Islet precursor cell (in vitro differentiated cells): Measurements from ENCODE around the gene ANKS1A.
"Not testable (repeated sequence)": the region's sequence is repeated elsewhere in the genome, so short reads cannot be mapped to it uniquely, and the experiment has no call there.

Experiments used
- DNase-seq: peaks from one replicate; pipeline ENCODE4 v3.0.0-alpha.2; 2018

The ANKS1A gene

GRCh38 chr6:34999153-34999552 lies 110.1 kb downstream of the ANKS1A start:
- not testable (repeated sequence) for DNase-seq

DNA sequence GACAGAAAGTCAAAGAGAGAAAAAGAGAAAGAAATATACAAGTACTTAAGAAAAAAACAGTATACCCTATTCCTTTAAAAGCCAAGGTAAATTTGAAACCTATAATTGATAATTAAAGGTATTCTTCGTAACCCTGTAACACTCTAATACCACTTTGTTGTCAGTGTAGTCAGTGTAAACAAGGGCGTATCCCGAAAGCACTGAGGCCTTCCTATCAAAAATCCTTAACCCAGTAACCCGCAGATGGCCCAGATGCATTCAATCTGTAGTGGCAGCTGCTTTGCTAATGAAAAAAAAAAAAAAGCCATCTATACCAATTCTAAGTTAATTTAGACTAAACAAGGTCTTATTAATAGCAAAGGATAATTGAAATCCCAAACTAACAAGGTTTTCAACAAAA lies 110.9 kb downstream of the ANKS1A start:
- not testable (repeated sequence) for DNase-seq

DNA sequence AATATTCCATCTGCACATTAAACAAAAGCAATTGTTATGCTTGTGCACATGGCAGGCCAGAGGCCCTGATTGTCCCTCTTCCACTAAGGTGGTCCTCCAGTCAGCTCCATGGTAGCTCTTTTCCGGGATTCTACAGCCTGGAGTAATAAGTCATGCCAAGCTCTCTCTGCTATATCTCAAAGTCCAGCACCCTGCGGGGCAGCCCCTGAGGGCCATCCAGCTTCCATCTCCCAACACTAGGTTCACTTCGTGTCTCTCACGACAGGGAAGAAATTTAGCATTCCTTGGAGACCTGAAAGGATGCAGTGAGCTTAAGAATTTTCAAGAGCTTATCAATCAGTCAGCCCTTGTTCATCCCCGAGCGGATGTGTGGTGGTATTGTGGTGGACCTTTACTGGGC lies 112.3 kb downstream of the ANKS1A start:
- peak; percentile 83 for DNase-seq

DNA sequence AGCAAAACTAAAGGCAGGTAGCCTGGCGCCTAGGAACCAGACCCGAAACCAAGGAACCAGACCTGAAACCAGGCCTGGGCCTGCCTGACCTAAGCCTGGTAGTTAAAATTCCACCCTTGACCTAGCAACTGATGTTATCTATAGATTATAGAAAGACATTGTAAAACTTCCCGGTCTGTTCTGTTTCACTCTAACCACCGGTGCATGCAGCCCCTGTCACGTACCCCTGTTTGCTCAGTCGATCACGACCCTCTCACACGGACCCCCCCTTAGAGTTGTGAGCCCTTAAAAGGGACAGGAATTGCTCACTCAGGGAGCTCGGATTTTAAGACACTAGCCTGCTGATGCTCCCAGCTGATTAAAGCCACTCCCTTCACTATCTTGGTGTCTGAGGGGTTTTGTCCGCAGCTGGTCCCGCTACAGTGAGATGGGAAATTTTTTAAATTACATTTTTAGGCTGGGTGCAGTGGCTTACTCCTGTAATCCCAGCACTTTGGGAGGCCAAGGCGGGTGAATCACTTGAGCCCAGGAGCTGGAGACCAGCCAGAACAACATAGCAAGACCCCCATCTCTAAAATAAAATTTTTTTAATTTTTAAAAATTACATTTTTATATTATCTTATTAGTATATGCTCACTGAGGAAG lies 115.0 kb downstream of the ANKS1A start:
- peak; percentile 97 for DNase-seq

DNA sequence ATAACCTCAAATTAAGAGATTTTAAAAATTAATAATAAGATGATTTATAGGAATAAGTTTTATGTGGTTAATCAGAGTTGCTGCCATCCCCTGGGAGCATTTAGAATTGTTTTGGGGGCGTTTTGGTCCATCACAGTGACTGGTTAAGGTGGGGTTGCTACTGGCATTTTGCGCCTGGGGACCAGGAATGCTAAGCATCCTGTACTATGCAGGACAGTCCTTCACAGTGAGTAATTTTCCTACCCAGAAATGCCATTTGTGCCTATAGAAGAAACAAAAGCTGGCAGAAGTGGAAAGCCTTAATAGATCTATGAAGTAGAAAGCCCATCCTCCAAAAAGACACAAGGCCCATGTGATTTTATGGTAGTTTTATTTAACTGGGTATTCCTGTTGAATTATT lies 118.0 kb downstream of the ANKS1A start:
- no peak for DNase-seq

GRCh38 chr6:35008858-35009257 lies 119.8 kb downstream of the ANKS1A start:
- peak; percentile 88 for DNase-seq

GRCh38 chr6:35011096-35012041 lies 122.3 kb downstream of the ANKS1A start:
- no peak for DNase-seq

- DNase-seq: no peak
Measured at GRCh38 chr6:35013701-35014100, 124.6 kb downstream of the ANKS1A start.

- no peak for DNase-seq
Measured at GRCh38 chr6:35014341-35014740, 125.3 kb downstream of the ANKS1A start.

GRCh38 chr6:35014786-35015185 lies 125.7 kb downstream of the ANKS1A start:
- no peak for DNase-seq

- no peak for DNase-seq
Measured at GRCh38 chr6:35015476-35015875, 126.4 kb downstream of the ANKS1A start.

- no peak for DNase-seq
Measured at GRCh38 chr6:35015996-35016395, 126.9 kb downstream of the ANKS1A start.

GRCh38 chr6:35016502-35017321 lies 127.7 kb downstream of the ANKS1A start:
- no peak for DNase-seq

DNA sequence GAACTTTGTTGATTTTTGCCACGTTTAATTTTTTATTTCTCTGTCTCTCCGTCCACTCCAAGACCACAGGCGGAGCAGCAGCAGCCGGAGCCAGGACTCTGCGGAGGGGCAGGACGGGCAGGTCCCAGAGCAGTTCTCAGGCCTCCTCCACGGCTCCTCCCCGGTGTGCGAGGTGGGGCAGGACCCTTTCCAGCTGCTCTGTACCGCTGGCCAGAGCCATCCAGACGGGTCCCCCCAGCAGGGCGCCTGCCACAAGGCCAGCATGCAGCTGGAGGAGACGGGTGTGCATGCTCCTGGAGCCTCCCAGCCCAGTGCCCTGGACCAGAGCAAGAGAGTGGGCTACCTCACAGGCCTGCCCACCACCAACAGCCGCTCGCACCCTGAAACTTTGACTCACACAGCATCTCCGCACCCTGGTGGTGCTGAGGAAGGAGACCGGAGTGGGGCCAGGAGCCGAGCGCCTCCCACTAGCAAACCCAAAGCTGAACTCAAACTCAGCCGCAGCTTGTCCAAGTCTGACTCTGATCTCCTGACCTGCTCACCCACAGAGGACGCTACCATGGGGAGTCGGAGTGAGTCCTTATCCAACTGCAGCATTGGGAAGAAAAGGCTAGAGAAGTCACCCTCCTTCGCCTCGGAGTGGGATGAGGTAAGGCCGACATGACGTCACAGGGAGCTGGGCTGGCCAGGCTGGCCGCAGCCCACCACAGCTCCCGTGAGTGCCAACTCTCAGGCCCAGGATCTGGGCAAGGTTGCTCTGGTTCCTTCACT lies 128.5 kb downstream of the ANKS1A start:
- no peak for DNase-seq

GRCh38 chr6:35018182-35018519 lies 129.1 kb downstream of the ANKS1A start:
- DNase-seq: no peak

DNA sequence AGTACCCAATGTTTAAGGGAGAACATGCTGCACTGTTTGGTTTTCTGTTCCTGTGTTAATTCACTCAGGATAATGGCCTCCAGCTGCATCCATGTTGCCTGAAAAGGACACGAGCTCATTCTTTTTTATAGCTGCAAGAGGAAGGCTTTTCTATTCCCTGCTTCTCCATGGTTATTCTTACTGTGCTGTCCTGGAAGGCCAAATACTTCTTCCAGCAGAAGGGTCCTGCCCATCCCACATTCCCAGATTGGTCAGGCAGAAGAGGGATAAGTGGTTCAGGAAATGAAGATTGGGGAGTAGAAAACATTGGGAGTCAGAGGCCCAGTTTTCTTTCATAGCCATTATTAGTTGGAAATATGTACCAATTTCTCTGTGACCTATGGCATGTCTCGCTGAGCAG lies 129.7 kb downstream of the ANKS1A start:
- no peak for DNase-seq

- peak; percentile 12 for DNase-seq
Measured at GRCh38 chr6:35019171-35019570, 130.1 kb downstream of the ANKS1A start.

- DNase-seq: no peak
Measured at GRCh38 chr6:35019831-35020230, 130.8 kb downstream of the ANKS1A start.

DNA sequence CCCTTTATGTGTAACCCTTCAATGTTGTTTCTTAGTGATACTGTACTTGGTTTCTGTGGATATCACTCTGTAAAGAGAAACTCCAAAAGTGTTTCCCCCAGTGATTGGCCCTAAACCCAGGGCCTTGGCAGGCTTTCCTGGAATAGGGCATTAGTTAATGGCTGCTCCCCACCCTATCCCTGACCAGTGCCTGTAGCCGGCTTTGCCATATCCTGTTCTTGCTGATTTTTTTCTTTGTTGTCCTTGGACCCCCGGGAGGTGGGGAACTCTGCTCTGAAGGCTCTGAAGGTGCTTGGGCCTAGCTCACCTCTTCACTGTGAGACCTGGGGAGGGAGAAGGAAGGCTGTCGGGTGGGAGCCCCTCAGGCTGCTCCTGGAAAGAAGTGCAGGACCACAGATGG lies 131.9 kb downstream of the ANKS1A start:
- DNase-seq: peak; percentile 42

DNA sequence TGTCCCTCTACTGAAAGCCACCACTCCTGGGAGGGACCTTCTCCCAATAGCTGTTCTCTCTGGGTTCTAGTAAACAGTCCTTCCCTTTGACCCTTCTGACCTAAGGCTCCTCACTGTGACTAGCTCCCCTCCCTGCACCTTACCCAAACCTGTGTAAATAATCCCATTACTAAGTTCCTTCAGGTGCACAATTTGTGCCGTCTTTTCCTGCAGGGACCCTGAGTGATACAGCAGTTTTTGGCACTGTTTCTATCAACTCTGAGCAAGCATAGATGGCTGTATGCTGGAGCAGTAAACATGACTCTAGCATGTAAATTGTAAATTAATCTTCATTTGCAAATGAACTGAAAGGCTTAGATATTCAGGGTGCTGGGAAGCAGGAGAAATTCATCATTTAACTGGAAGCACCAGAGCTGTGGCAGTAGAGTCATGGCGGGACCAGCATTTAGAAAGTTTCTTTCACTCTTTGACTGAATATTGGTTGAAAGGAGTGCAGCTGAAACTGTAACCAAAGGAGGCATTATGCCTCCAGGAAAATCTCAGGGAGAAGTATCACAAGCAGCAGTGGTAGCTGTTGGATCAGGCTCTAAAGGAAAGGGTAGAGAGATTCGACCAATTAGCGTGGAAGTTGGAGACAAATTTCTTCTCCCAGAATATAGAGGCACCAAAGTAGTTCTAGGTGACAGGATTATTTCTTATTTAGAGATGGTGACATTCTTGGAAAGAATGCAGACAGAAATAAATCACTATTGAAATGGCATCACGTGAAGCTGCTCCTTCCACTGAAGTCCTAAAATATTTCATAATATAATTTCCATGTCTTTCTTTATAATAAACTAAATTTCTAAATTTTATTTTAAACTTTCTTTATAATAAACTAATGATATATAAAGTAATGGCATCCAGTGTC lies 134.3 kb downstream of the ANKS1A start:
- DNase-seq: peak; percentile 38

DNA sequence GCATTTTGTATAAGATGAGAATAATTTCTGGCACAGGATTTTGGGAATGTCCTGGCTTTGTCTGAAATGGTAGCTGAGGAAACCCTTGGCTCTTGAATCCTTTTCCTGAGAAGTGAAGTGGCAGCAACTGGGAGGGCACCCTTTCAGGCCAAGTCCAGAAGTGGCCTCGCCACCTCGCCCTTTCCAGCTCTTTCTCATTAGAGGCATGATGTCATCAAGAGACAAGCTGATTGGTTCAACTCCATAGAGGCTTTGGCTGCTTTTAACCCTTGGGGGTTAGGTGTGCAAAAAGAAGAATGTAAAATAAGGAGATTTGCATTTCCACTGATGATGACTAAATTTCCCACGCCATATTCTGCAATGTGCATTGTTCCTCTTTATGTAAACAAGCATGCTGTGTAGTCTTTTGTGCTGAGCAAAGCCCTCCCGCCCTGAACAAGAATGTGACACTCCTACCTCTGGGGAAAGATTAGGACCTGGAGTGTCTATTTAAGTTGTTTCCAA lies 135.5 kb downstream of the ANKS1A start:
- peak; percentile 89 for DNase-seq
